ENCODE data around the gene TREML1. TPM values are rescaled to one million over a fixed set of nuclear protein-coding genes. Genes with fewer than 3 reads are reported as not detected.
"Not testable (repeated sequence)": the region's sequence is repeated elsewhere in the genome, so short reads cannot be mapped to it uniquely, and the experiment has no call there.

TREML1 gene
- polyA plus RNA-seq, 1 experiment: not detected

DNA sequence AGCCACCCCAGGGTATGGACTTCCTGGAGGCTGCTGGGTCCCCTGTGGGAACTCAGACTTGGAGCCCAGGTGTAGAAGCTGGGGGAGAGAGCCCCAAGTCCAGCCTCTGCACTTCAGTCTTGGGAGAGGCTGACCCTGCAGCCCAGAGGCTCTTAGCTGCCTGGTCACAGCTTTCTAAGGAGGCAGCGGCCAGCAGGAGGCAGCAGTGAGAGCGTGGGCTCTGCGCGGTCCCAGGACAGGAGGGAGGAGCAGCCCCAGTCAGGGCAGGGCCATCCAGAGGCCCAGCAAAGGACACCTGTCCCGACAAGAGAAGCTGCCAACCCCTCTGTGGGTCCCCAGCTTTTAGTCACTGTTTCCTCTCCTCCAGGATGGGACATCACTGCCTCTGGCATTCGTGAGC lies 37.4 kb upstream of the TREML1 start:
- H3K27ac ChIP-seq (ENCODE audit: low read depth, low read length): no peak overlapping the region
- no peak for DNase-seq (ENCODE audit: low read depth, low spot score)
- no peak overlapping the region for H3K4me3 ChIP-seq (ENCODE audit: low read depth, low read length)
- TF ChIP-seq, protein P1, sequence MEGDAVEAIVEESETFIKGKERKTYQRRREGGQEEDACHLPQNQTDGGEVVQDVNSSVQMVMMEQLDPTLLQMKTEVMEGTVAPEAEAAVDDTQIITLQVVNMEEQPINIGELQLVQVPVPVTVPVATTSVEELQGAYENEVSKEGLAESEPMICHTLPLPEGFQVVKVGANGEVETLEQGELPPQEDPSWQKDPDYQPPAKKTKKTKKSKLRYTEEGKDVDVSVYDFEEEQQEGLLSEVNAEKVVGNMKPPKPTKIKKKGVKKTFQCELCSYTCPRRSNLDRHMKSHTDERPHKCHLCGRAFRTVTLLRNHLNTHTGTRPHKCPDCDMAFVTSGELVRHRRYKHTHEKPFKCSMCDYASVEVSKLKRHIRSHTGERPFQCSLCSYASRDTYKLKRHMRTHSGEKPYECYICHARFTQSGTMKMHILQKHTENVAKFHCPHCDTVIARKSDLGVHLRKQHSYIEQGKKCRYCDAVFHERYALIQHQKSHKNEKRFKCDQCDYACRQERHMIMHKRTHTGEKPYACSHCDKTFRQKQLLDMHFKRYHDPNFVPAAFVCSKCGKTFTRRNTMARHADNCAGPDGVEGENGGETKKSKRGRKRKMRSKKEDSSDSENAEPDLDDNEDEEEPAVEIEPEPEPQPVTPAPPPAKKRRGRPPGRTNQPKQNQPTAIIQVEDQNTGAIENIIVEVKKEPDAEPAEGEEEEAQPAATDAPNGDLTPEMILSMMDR (IDR thresholded peaks at IDR 0.05; ENCODE audit: low read depth, low read length): peak; percentile 21; the same call in 1 of the 2 replicates
- no peaks in the 10 kb centered on the region; the same call in 1 of the 2 replicates for H3K9me3 ChIP-seq (ENCODE audit: control insufficient read depth, insufficient read depth, low read length)
- H3K27me3 ChIP-seq (ENCODE audit: control insufficient read depth, insufficient read depth, low read length): no peaks in the 10 kb centered on the region
- POLR2A ChIA-PET: no interaction called here
- CTCF ChIA-PET: interaction anchor here (1.6 kb wide), 1 partner anchor 9 kb away, joined by 8 read pairs; no protein-coding TSS in a partner anchor

GRCh38 chr6:41190791-41191190 lies 36.6 kb upstream of the TREML1 start:
- TF ChIP-seq, protein P1 (IDR thresholded peaks at IDR 0.05; ENCODE audit: low read depth, low read length): no peak
- Histone ChIP-seq H3K27me3 (ENCODE audit: control insufficient read depth, insufficient read depth, low read length) (no peaks in the 10 kb centered on the region), H3K9me3 (ENCODE audit: control insufficient read depth, insufficient read depth, low read length) (no peaks in the 10 kb centered on the region; the same call in 1 of the 2 replicates), H3K4me3 (ENCODE audit: low read depth, low read length) (no peak overlapping the region), H3K27ac (ENCODE audit: low read depth, low read length) (no peak overlapping the region)
- POLR2A ChIA-PET: no interaction called here
- no peak for DNase-seq (ENCODE audit: low read depth, low spot score)
- CTCF ChIA-PET: no interaction called here

DNA sequence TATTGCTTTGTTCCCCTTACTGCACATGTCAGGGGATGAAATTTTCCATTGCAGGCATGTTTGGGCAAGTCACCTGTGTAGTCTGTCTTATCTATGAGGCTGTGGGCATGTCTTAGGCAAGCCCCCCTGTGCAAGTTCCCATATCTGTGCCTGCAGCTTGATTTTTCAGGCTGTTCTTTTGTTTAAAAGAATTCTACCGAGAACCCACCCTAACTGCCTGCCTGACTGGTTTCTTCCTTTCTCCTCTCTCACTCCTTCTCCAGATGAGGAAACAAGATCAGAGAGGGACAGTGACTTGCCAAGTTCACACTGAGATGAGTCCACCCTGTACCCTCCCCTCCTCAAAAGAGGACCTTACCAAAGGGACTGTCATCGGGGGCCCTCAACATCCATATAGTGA lies 35.8 kb upstream of the TREML1 start:
- POLR2A ChIA-PET: no interaction called here
- CTCF ChIA-PET: no interaction called here

DNA sequence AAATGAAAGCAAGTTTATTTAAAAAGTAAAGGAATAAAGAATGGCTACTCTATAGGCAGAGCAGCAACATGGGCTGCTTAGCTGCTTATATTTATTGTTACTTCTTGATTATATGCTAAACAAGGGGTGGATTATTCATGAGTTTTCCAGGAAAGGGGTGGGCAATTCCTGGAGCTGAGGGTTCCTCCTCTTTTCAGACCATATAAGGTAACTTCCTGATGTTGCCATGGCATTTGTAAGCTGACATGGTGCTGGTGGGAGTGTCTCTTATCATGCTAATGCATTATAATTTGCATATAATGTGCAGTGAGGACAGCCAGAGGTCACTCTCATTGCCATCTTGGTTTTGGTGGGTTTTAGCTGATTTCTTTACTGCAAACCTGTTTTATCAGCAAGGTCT lies 34.9 kb upstream of the TREML1 start:
- H3K4me3 ChIP-seq (ENCODE audit: low read depth, low read length); DNase-seq (ENCODE audit: low read depth, low spot score); CTCF ChIA-PET: not testable (repeated sequence)

More for the DNA sequence above, 35.8 kb upstream of the TREML1 start:
- no peak overlapping the region for H3K27ac ChIP-seq (ENCODE audit: low read depth, low read length)
- H3K27me3 ChIP-seq (ENCODE audit: control insufficient read depth, insufficient read depth, low read length): no peaks in the 10 kb centered on the region
- no peaks in the 10 kb centered on the region; the same call in 1 of the 2 replicates for H3K9me3 ChIP-seq (ENCODE audit: control insufficient read depth, insufficient read depth, low read length)
- no peak for DNase-seq (ENCODE audit: low read depth, low spot score)
- no peak overlapping the region for H3K4me3 ChIP-seq (ENCODE audit: low read depth, low read length)
- TF ChIP-seq, protein P1 (IDR thresholded peaks at IDR 0.05; ENCODE audit: low read depth, low read length): no peak

GRCh38 chr6:41187924-41188886 lies 34.1 kb upstream of the TREML1 start:
- ChIA-PET CTCF (interaction anchor here (0.6 kb wide), 1 partner anchor 258 kb away, joined by 3 read pairs; no protein-coding TSS in a partner anchor), POLR2A (no interaction called here)
- Histone ChIP-seq H3K27ac (ENCODE audit: low read depth, low read length) (no peak overlapping the region), H3K9me3 (ENCODE audit: control insufficient read depth, insufficient read depth, low read length) (no peaks in the 10 kb centered on the region; the same call in 1 of the 2 replicates), H3K27me3 (ENCODE audit: control insufficient read depth, insufficient read depth, low read length) (peaks cover 4% of the 10 kb centered on the region), H3K4me3 (ENCODE audit: low read depth, low read length) (no peak overlapping the region)
- DNase-seq (ENCODE audit: low read depth, low spot score): no peak
- TF ChIP-seq, protein P1 (IDR thresholded peaks at IDR 0.05; ENCODE audit: low read depth, low read length): no peak

More for the DNA sequence above, 34.9 kb upstream of the TREML1 start:
- H3K27me3 ChIP-seq (ENCODE audit: control insufficient read depth, insufficient read depth, low read length); H3K9me3 ChIP-seq (ENCODE audit: control insufficient read depth, insufficient read depth, low read length); H3K27ac ChIP-seq (ENCODE audit: low read depth, low read length): not testable (repeated sequence)
- POLR2A ChIA-PET: interaction anchor here (0.6 kb wide), 1 partner anchor 433 kb away, joined by 3 read pairs; no protein-coding TSS in a partner anchor
